Measurements from ENCODE around the gene GJC2. TPM values are rescaled to one million over a fixed set of nuclear protein-coding genes. Genes with fewer than 3 reads are reported as not detected.

Gene GJC2
- total RNA-seq, 1 experiment from 2014 or later = 1.6 TPM

DNA sequence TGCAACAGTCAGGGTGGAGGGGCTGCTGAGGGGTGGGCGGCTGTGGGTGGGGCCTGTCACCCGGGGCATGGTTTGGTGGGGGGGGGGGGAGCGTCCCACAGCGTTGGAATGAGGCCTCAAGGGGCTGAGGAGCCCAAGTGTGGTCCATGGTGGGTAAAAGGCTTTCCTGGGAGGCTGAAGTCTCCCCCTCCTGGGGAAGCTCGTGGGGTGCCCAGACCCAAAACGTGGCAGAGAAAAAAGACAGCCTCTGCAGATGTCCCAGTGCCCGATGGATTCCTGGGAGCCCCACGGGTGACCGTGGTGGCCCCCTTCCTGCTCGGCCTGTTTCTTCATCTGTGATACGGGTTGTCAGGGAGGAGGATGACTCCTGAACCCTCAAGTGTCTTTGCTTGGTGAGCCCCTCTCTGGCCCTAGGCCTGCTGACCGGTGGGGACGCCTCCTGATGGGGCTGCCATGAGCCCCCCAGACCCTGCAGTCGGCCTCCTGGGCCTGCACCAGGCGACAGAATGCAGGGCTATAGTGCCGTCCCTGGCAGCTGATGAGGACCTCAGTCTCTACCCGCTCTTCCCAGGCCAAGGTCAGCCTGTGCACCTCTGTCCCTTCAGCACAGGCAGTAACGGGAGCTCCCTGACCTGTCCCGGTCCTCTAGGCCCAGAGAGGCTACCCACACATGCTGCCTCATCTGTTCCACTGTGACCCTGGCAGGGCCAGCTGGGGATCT lies 59.3 kb downstream of the GJC2 start:
- H3K9ac ChIP-seq (ENCODE audit: extremely low read depth, insufficient read length, low read length) = no peak overlapping the region
- peaks cover 23% of the 10 kb centered on the region for H3K27me3 Mint-ChIP-seq (ENCODE audit: low read depth)
- no peak overlapping the region for H3K23ac ChIP-seq (ENCODE audit: insufficient read length, low read depth, low read length)
- H3K14ac ChIP-seq (ENCODE audit: insufficient read depth, low read length) = no peak overlapping the region
- no peak overlapping the region for H4K8ac ChIP-seq (replicated peaks; ENCODE audit: insufficient read length, low read depth, low read length)
- no peak overlapping the region for H3K27ac Mint-ChIP-seq
- peaks cover 13% of the 10 kb centered on the region for H3K23me2 ChIP-seq (ENCODE audit: insufficient read length, low read depth, low read length, poor library complexity, severe bottlenecking)
- no CpG with 5 or more reads among the region's 19 CpGs for WGBS (ENCODE audit: extremely low coverage, insufficient read length, low lambda C conversion rate)
- H2BK15ac ChIP-seq (ENCODE audit: low read depth, low read length) = no peak overlapping the region
- H2AK5ac ChIP-seq (ENCODE audit: insufficient read length, low read length) = no peak overlapping the region
- H4K91ac ChIP-seq (ENCODE audit: insufficient read length, low read depth, low read length) = no peak overlapping the region
- H3K27me3 ChIP-seq (ENCODE audit: insufficient read depth, low read length) = no peaks in the 10 kb centered on the region; the same call in 1 of the 2 replicates
- no peak overlapping the region for H4K5ac ChIP-seq (ENCODE audit: insufficient read length, low read depth, low read length)
- no peaks in the 10 kb centered on the region for H3K9me3 Mint-ChIP-seq
- no peak overlapping the region for H3K27ac ChIP-seq (ENCODE audit: insufficient read length, low read depth, low read length)
- H2BK20ac ChIP-seq (ENCODE audit: low read depth, low read length, poor library complexity, severe bottlenecking) = no peak overlapping the region
- no peak overlapping the region for H2BK120ac ChIP-seq (ENCODE audit: low read depth, low read length, poor library complexity, severe bottlenecking)
- H3K36me3 Mint-ChIP-seq (ENCODE audit: insufficient read depth in 1 of 3, low read depth in 3 of 3) = no peaks in the 10 kb centered on the region
- no peaks in the 10 kb centered on the region for H3K79me2 ChIP-seq (ENCODE audit: insufficient read depth, low read length)
- H3K4ac ChIP-seq (ENCODE audit: low read depth, low read length) = no peak overlapping the region
- no peaks in the 10 kb centered on the region for H3K9me3 ChIP-seq (ENCODE audit: control insufficient read depth, low read depth, low read length)
- TF ChIP-seq, protein P1, sequence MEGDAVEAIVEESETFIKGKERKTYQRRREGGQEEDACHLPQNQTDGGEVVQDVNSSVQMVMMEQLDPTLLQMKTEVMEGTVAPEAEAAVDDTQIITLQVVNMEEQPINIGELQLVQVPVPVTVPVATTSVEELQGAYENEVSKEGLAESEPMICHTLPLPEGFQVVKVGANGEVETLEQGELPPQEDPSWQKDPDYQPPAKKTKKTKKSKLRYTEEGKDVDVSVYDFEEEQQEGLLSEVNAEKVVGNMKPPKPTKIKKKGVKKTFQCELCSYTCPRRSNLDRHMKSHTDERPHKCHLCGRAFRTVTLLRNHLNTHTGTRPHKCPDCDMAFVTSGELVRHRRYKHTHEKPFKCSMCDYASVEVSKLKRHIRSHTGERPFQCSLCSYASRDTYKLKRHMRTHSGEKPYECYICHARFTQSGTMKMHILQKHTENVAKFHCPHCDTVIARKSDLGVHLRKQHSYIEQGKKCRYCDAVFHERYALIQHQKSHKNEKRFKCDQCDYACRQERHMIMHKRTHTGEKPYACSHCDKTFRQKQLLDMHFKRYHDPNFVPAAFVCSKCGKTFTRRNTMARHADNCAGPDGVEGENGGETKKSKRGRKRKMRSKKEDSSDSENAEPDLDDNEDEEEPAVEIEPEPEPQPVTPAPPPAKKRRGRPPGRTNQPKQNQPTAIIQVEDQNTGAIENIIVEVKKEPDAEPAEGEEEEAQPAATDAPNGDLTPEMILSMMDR (conservative IDR thresholded peaks at IDR 0.05) = no peak
- no peak overlapping the region for H3K56ac ChIP-seq (ENCODE audit: insufficient read length, low read depth, low read length)
- H3K4me2 ChIP-seq (ENCODE audit: insufficient read depth, insufficient read length, low read length) = no peak overlapping the region
- H4K20me1 ChIP-seq (ENCODE audit: control insufficient read depth, insufficient read depth, insufficient read length) = no peaks in the 10 kb centered on the region
- H3K4me1 Mint-ChIP-seq = peaks cover 2% of the 10 kb centered on the region in 2 experiments; a peak in 2 of 4 replicates
- H3T11ph ChIP-seq (ENCODE audit: low read length) = no peak overlapping the region
- no peak overlapping the region for H3K4me3 Mint-ChIP-seq
- no peak for DNase-seq
- H3K4me1 ChIP-seq (ENCODE audit: insufficient read depth, low read length) = no peaks in the 10 kb centered on the region
- no peaks in the 10 kb centered on the region for H3K79me1 ChIP-seq (ENCODE audit: insufficient read depth, low read depth, low read length, poor library complexity, severe bottlenecking)
- H2AFZ ChIP-seq (ENCODE audit: low read length) = no peak overlapping the region
- H3K18ac ChIP-seq (ENCODE audit: insufficient read length, low read depth, low read length) = no peak overlapping the region
- H2BK5ac ChIP-seq (ENCODE audit: insufficient read length, low read length) = no peak overlapping the region
- H2BK12ac ChIP-seq (ENCODE audit: insufficient read length, low read depth, low read length) = no peak overlapping the region

Other genes starting within 250 kb of the GJC2 start
- gene WNT9A, start 202.0 kb upstream of the GJC2 start, total RNA-seq (2021) = 0.66 and 0.77 TPM in 2 replicates
- gene WNT3A, start 142.9 kb upstream of the GJC2 start, total RNA-seq (2021) = 0.17 and 0.20 TPM in 2 replicates
- 258 and 279 TPM in 2 replicates for gene ARF1, start 67.2 kb upstream of the GJC2 start, total RNA-seq (2021)
- gene C1orf35, start 46.6 kb upstream of the GJC2 start, total RNA-seq (2021) = 31.0 and 31.3 TPM in 2 replicates
- gene MRPL55, start 40.6 kb upstream of the GJC2 start, total RNA-seq (2021) = 56.9 and 62.3 TPM in 2 replicates
- gene GUK1, start 9.7 kb upstream of the GJC2 start, total RNA-seq (2021) = 88.2 and 94.3 TPM in 2 replicates
- gene IBA57, start 15.9 kb downstream of the GJC2 start, total RNA-seq (2021) = 11.8 and 12.6 TPM in 2 replicates
- 30.8 and 33.3 TPM in 2 replicates for gene OBSCN, start 58.1 kb downstream of the GJC2 start, total RNA-seq (2021)

All from H9 (cell line).